A673 (cell line): Measurements from ENCODE around the gene SOX13. TPM values are rescaled to one million over a fixed set of nuclear protein-coding genes. Genes with fewer than 3 reads are reported as not detected.

Source experiments
- BruUV-seq: library from RNA; stranded (reverse); fragments of 400-500 nt; replicated peaks from 2 replicates; lab custom pipeline; 2021; lab: Mats Ljungman, UMichigan
- CTCF ChIA-PET: fragments of 300-600 bp; sonication (Branson Sonifier 250); formaldehyde crosslinking; loops from one replicate; lab custom pipeline; 2022; ENCODE audit warnings: antibody characterized with exemption; lab: Charles Lee
- POLR2A ChIA-PET: fragments of 300-600 bp; sonication (Branson Sonifier 250); formaldehyde crosslinking; loops from one replicate; lab custom pipeline; 2022; ENCODE audit warnings: antibody characterized with exemption; ENCODE audit not compliant: low non-redundant PET; lab: Charles Lee
- DNase-seq: peaks from one replicate; pipeline ENCODE4 v3.0.0-alpha.2; 2015; ENCODE audit warnings: low spot score
- H3K27ac ChIP-seq: fragments of 200-600 bp; sonication (generic); 2 replicates; pipeline ENCODE4 v1.5.1; 2016; ENCODE audit warnings: mixed run types, low read depth, mild to moderate bottlenecking, mixed read lengths, antibody characterized with exemption, low read length; ENCODE audit not compliant: poor library complexity, severe bottlenecking
- H3K27me3 ChIP-seq: fragments of 200-600 bp; sonication (generic); replicated peaks from 2 replicates; pipeline ENCODE4 v1.6.1; 2017; ENCODE audit warnings: mixed run types, low read depth, mild to moderate bottlenecking, mixed read lengths, antibody characterized with exemption, low read length; ENCODE audit not compliant: insufficient read depth, poor library complexity
- H3K36me3 ChIP-seq: fragments of 200-600 bp; sonication (generic); 2 replicates; pipeline ENCODE4 v1.6.1; 2016; ENCODE audit warnings: mixed run types, mild to moderate bottlenecking, mixed read lengths, antibody characterized with exemption, low read length; ENCODE audit not compliant: insufficient read depth, poor library complexity, severe bottlenecking
- H3K4me1 ChIP-seq: fragments of 200-600 bp; sonication (generic); 2 replicates; pipeline ENCODE4 v1.6.1; 2017; ENCODE audit warnings: mixed run types, mild to moderate bottlenecking, mixed read lengths, antibody characterized with exemption, low read length; ENCODE audit not compliant: insufficient read depth, poor library complexity, severe bottlenecking
- H3K4me3 ChIP-seq: fragments of 200-600 bp; sonication (generic); 2 replicates; pipeline ENCODE4 v1.5.1; 2016; ENCODE audit warnings: low read depth, mixed run types, mild to moderate bottlenecking, mixed read lengths, low read length; ENCODE audit not compliant: poor library complexity, severe bottlenecking
- H3K9me3 ChIP-seq: fragments of 200-600 bp; sonication (generic); 2 replicates; pipeline ENCODE4 v1.6.1; 2016; ENCODE audit warnings: mixed run types, low read depth, mild to moderate bottlenecking, mixed read lengths, antibody characterized with exemption, low read length; ENCODE audit not compliant: poor library complexity, severe bottlenecking
- CTCF ChIP-seq: fragments of 300-800, 200-600 bp; sonication (generic); conservative IDR thresholded peaks from 2 replicates; pipeline ENCODE4 v1.5.1; 2017; ENCODE audit warnings: low read depth, mild to moderate bottlenecking, antibody characterized with exemption, low read length, moderate library complexity, mixed read lengths
- EZH2 ChIP-seq: fragments of 200-600 bp; sonication (generic); IDR thresholded peaks from 2 replicates; pipeline ENCODE4 v1.6.1; 2017; ENCODE audit warnings: borderline replicate concordance, low read depth, mild to moderate bottlenecking, mixed read lengths, antibody characterized with exemption, low read length; ENCODE audit not compliant: poor library complexity, severe bottlenecking
- intact Hi-C: fragments of 100-400 bp; cut with micrococcal nuclease; formaldehyde crosslinking; loops from one replicate; pipeline ENCODE4 v1.10.0; 2022; ENCODE audit not compliant: unreplicated experiment
- total RNA-seq: library from RNA; stranded (reverse); gene quantifications from 2 replicates; pipeline ENCODE4 v1.2.3, GENCODE V29; 2021

SOX13 gene
- total RNA-seq, 1 experiment from 2014 or later: 9.4 TPM

DNA sequence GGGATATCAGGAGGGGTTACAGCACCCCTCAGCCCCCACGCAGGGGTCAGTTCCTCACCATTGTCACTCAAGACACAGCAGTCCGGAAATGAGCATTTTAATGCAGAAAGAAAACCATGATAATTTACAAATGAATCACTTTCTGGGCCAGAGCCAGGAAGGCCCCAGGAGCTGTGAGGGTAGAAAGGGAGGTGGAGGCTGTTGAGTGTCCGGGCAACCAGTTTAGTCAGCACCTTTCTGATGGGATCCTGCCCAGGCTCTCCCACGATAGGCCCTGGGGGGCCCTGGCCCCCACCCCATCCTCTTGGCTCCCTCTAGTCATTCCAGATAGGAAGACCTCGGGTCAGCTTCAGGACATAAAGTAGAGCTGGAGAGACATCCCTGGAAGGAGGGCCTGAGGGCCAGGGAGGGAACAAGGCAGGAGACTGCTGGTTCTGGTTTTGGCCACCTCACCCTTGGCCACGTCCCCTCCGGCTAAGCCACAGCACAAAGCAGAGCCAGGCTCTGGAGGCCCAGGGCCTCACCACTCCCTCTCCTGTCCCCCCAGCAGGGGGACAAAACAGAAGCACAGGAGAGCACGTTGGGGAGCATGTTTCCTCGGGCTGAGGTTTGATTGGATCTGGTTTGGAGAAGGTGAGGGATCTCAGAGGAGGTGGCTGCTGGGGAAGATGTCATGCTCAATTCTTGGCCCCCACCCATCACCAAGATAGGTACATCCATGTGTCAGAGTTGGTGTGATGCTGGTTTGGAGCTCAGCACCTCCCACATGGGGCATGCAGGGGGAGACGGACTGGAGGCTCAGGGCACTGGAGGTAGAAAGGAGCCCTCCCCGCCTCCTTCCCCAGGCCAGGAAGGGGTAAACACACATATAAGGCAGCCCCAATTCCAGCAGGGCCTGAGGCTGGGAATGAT is 58.3 kb downstream of the SOX13 start:
- H3K36me3 ChIP-seq: no peaks in the 10 kb centered on the region
- H3K9me3 ChIP-seq: no peaks in the 10 kb centered on the region
- H3K27me3 ChIP-seq: no peaks in the 10 kb centered on the region
- CTCF ChIA-PET: interaction anchor here (0.9 to 1.5 kb wide), 2 partner anchors 232 to 260 kb away, joined by 3 to 10 read pairs; no protein-coding TSS in a partner anchor
- TF ChIP-seq CTCF (0 out of 2 replicates have a peak, but pooled peaks have one; percentile 11), EZH2 (no peak)
- H3K4me3 ChIP-seq: no peak overlapping the region
- H3K4me1 ChIP-seq: peaks cover 36% of the 10 kb centered on the region
- peak; percentile 90 for DNase-seq
- POLR2A ChIA-PET: interaction anchor here (0.6 kb wide), 1 partner anchor 61 kb away, joined by 3 read pairs; no protein-coding TSS in a partner anchor
- H3K27ac ChIP-seq: no peak overlapping the region
- intact Hi-C loops: no loop called here
- no TSS peak for BruUV-seq

- Histone ChIP-seq H3K9me3 (no peaks in the 10 kb centered on the region), H3K27ac (no peak overlapping the region), H3K4me1 (peaks cover 34% of the 10 kb centered on the region), H3K27me3 (no peaks in the 10 kb centered on the region), H3K36me3 (no peaks in the 10 kb centered on the region), H3K4me3 (no peak overlapping the region)
- no peak for DNase-seq
- BruUV-seq: no TSS peak
- intact Hi-C loops: no loop called here
- no peak for TF ChIP-seq CTCF
- TF ChIP-seq EZH2: no peak
- CTCF ChIA-PET: no interaction called here
- POLR2A ChIA-PET: no interaction called here
These were observed 59.1 kb downstream of the SOX13 start for GRCh38 chr1:204131978-204132377.

DNA sequence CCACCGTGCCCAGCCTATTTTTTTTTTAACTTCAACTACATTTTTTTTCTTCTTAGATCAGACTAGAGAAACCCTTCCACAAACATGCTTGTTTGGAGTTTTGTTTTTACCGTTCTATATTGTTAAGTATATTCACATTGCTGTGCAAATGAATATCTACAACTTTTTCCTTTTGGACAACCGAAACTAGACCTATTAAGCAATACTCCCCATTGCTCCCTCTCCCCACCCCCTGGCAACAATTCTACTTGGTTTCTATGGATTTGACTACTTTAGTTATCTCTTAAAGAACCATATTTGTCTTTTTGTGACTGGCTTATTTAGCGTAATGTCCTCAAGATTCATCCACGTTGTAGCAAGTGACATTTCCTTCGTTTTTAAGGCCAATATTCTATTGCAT is 59.8 kb downstream of the SOX13 start:
- DNase-seq: no peak
- BruUV-seq: no TSS peak
- ChIA-PET CTCF (no interaction called here), POLR2A (no interaction called here)
- Histone ChIP-seq H3K27ac (no peak overlapping the region), H3K4me3 (no peak overlapping the region), H3K4me1 (peaks cover 28% of the 10 kb centered on the region), H3K27me3 (no peaks in the 10 kb centered on the region), H3K36me3 (no peaks in the 10 kb centered on the region), H3K9me3 (no peaks in the 10 kb centered on the region)
- intact Hi-C loops: no loop called here
- TF ChIP-seq EZH2 (no peak), CTCF (no peak)
